Eye (tissue), 1 donor: ENCODE results near the gene HHATL.

ENCODE experiments used
- DNase-seq: peaks from one replicate; pipeline ENCODE4 v3.0.0-alpha.2; 2015

The HHATL gene

DNA sequence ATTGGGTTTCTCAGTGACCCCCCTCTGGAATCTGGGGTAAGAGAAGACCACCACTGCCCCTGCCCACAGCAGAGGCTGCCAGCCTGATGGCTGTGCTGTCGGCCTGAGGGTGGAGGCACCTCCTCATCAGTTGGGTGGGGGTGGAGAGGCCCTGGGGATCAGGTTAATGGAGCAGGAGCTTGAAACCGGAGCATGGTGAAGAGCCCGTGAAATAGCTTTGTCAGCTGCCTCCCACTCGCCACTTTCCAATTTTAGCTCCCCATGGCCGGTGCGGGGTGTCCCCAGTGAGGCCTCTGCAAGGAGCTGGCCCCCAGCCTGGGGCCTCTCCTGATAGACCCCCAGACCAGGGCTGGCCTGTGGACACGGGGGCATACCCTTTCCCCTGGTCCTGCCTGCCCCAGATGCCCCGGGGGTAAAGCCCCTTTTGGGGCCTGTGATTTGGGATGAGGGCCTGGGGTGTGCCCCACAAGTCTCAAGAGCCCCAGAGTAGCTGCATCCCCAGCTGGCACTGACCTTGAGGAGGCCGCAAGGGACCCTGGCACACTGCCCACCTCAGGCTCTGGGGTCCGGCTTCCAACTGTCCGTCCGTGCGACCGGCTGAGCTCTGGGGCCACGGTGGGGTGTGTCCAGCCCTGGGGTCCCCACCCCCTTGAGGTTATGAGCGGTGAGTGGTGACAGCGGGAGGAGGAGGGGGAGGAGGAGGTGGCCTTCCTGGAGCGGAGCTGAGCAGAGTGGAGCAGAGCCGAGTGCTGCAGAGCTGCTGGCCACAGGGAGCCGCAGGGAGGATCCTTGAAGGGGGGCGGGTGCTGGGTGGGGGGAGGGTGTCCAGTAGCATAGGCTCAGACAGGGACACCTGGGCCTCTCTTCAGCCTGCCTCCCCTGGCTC, at the start of gene HHATL:
Gene HHATL, minus strand, starts transcription at position 733 of the 886 bp plus-strand sequence. CDS start 1,972 bp downstream, outside the sequence.
- peak; percentile 22 for DNase-seq

- no peak for DNase-seq
Observed at GRCh38 chr3:42751609-42752008, 49.0 kb upstream of the HHATL start.

DNA sequence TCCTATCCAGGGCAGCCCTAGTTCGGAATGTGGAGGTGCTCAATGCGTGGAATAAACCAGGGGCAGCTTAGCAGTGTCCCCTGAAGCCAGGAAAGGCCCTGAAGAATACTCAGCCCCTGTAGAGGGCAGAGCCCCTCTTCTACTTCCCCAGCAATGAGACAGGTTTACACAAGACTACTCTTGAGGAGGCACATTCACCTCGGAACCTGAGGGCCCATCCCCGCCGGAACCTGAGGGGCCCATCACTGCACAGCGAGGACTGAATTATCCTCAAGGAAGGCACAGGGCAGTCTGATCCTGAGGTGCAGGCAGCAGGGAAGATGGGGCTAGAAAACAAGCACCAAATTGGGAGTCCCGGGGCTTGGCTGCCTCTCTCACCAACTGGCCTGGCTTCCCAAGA, 48.2 kb upstream of the HHATL start:
- no peak for DNase-seq

DNA sequence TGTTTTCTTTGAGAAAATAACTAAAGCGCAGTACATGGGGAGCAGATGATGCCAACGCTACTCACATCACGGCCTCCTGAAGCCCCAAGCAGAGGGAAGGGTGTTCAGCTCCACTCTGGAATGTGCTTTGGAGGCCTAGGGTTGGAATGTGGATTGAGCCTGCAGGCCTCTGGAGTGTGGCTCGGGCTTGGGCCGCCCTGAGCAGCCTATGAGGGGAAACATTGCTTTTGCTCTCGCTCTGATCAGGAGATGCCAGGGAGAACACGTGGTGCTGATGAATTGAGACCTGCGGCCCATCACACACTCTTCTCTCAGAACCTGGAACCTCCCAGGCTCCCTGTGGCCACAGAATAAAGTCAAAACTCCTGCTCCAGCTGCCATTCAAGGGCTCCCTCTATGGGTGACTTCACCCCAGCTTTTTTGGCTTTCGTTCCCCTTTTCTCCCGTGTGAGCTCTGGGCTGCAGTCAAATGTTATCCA, 47.2 kb upstream of the HHATL start:
- DNase-seq = peak; percentile 51

DNA sequence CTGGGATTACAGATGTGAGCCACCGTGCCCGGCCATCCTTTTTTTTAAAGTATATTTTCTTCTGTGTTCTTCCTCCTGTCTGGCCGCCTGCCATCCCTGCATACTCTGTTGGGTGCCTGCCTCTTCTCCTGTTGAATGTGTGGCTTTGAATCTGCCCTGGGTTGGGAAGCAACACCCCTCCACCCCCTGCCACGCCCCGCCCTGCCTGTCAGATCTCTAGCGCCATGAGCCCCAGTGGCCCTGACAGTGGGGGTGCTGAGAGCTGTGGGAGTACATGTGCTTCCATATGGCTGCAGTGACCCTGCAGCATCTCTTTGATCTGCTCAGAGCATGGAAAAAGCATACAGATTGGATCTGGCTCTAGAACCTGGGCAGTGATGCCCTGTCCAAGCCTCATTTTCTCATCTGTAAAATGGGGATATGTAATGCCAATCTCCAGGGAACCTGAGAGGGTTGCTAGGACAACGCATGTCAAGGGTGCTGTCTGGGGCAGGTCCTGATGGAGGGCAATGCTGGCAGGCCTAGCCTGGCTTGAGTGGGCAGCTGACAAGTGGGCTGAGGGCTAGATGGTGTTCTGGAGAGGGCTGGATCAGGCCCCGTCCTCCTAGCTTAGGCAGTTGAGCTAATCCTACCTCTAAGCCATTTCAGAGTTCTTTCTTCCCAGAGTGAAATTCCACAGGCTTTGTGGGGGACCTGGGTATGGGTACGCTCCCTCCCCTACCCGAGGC, 46.6 kb upstream of the HHATL start:
- DNase-seq = no peak

DNA sequence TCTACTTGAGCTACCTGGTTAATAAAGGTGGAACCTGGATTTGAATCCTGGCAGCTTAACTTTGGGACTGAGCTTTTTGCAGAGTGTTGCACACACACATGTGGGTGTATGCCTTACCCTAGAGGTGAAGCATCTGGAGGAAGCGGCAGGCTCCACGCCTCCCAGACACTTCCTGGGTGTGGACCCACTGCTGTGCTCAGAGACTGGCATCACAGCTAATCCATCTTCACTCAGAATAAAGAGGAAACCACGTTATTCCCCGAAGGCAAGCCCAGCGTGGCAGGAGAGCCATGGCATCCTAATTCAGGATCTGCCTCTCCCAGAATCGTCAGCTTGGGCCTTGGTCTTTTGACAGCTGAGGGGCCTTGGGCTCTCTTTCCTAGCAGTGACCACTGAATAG, 45.0 kb upstream of the HHATL start:
- DNase-seq = no peak

GRCh38 chr3:42746455-42747450, 44.2 kb upstream of the HHATL start:
- DNase-seq = peak; percentile 76

DNA sequence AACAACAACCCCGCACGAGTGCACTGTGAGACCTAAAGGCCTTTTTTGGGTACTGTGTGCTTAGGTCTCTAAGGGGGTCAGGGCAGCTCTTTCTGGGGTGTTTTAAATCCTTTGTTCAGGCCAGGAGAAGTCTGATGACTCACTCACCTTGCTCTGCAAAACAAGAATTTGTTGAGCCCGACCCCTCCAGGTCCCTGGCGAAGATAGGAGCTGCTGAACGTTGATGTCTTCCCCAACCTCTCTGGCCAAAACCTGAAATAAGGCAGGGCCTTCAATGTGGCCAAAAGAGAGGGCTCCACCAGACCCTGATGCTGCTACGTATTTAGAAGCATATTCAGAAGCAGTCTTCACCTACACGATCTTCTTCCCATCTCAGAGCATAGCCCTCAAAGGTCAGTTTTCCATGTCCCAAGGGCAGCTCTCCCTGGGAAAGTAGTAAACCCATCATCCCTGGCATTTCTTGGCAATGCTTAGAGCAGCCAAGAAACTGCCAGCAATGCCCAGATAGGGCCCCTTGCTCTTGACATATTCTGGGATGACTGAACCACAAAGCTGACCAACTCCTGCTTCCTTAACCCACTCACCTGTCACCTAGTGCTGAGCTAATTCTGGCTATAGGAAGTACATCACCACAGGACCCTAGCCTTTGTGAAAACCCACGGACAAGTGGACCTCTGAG, 43.3 kb upstream of the HHATL start:
- DNase-seq = no peak

DNA sequence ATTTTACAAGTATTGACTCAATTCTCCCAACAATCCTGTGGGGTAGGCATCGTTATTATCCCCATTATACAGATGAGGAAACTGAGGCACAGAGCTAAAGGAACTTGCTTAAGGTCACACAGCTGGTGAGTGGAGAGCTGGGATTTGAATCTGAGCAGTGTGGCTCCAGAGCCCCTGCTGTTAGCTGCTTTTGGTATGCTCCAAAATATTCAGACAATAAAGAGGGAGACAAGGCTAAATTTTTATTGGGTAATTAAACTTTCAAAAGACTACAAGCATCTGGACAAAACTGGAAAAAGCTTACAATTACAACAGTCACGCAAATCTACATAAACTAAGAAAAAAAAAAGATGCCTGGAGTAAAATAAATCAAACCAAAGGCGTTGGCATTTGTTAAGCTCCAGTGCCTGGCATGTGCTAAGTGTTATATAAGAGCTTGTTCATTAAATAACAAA, 42.7 kb upstream of the HHATL start:
- peak; percentile 14 for DNase-seq

GRCh38 chr3:42743204-42743995, 40.8 kb upstream of the HHATL start:
- DNase-seq = no peak

DNA sequence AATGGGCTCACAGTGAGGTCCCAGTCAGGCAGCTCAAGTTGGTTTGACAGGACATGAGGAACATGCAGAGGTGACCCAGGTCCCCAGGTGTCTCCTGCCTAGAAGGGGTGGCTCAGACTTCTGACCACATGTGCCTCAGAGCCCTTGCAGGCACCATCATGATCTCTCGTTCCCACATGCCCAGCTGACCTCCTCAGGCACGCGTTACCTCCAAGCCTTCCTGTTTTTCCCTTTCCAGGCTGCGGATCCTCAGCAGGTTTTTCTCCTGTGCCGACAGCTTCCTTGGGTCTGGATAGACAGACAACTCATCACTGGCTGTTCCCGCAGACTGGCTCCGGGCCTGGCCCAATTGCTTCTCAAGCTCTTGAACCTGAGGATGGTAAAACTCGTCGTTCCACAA, 40.1 kb upstream of the HHATL start:
- no peak for DNase-seq

DNA sequence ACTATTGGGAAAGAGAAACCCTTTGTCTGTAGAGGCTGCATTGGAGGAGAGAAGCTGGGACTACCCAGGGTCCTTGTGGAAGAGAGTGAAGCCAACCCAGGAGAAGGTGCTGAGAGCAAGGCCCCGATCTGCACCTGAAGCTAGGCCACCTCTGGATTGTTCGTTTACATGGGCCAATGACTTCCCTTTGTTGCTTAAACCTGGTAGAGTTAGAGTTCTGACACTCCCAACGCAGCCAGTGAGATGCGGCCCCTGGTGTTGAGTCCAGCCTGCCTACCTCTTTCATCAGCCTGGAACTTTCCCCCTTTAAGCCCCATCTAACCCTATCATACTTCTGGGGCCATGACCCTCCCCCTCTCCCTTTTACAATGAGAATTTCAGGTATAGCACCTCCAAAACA, 39.7 kb upstream of the HHATL start:
- no peak for DNase-seq

DNA sequence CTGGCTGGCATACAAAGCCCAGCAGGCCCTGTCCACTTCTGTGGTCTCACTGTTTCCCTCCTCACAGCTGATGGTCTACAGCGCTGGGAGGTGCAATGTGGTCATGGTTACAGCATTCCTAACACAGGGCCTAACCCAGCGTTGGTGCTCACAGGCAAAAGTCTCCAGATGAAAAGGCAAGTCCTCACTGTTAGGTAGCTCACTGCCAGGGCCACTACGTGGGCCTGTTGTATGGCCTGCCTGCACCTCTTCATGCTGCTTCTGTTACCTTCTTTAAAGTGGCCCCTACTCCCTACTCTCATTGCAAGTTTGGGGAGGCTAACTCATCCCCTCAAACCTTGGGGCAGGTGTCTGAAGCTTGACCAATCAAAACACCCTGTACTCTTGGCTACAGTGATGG, 39.2 kb upstream of the HHATL start:
- DNase-seq = no peak

- DNase-seq = peak; percentile 12
Observed at GRCh38 chr3:42739401-42740158, 37.0 kb upstream of the HHATL start.

DNA sequence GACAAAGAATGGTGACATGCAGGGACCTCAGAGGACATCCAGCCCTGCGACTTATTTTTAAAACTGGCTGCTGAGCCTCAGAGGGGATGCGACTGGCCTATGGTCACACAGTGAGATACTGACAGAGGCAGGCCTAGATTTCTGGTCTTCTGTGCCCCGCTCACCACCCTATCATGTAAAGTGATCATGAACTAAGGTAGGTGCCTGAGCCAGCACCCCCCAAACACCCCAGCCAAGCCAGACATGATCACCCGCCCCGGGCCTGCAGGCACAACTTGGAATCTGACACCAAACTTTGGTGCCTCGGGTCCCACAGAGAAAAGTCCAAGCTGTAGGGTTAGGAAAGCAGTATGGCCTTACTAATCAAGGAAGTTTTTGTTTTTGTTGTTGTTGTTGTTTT, 33.9 kb upstream of the HHATL start:
- no peak for DNase-seq

DNA sequence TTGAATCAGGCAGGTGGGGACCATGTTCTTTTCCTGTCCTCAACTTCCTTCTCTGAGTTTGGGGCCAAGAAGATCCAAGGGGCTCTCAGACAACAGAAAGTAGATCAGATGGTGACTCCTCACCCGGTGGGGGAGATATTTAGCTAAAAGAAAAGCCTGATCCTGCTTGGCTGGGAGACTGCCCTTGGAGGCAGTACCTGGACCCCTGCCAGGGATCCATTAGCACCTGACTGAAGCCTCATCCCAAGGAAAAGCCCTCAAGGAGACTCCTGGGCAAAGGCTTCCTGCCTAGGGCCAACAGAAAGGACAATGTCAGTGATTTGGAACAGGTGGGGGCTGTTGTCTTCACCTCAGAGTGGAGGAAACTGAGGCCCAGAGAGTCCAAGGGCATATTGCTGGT, 33.5 kb upstream of the HHATL start:
- DNase-seq = no peak

DNA sequence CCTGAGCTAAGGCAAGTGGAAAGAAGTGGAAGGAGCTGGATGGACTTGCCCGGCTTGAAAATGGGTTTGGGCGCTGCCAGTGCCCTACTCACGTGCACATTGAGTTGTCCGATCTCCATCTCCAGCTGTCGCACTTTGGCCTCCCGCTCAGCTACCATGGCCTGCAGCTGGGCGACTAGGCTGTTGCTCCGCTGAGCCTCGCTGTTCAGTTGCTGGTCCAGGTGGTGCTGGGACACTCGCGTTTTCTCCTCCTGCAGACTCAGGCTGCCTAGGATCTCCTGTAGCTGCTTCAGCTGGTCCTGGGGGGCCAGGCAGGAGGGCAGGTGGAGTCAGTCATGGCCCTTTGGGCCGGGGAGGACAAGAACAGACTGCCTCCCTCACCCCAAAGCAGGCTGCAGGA, 33.0 kb upstream of the HHATL start:
- no peak for DNase-seq

DNA sequence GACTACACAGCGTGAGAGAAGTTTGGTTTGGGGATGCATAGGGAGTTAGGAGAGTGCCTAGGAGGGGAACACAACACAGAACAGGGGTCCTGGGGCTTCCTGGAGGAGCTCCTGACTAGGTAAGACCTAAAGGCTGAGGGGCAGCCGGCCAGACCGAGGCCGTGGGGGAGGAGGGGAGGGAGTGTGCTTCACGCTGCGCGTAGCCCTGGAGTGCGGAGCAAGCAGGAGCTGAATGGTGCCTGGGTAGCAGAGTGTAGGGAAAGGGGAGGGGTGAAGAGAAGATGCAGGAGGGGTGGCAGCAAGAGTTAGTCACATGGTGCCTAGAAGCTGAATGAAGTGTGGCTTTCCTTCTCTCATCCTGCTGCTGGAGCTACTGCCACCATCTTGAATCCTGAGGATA, 32.4 kb upstream of the HHATL start:
- no peak for DNase-seq

GRCh38 chr3:42734263-42734860, 31.8 kb upstream of the HHATL start:
- DNase-seq = no peak
